ENCODE measurements around the gene HOXC13.

DNA sequence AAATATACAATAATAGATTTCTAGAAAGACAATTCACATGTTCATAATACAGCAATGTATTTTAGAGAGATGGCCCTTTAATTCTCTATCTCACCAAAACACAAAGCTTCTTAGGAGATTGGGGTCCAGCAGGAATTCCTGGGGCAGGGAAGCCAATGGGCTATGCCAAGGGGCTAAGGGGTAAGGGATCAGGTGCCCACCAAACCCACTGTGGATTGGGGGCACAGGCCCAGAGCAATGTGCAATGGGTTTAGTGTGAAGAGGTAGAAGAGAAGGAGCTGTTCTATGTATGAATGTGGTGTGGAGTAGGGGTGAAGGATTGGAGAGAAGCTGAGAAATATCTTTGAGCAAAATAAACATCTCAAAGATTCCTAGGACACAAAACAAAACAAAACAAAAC, 2.6 kb downstream of the HOXC13 start:
- TF ChIP-seq, protein P1, sequence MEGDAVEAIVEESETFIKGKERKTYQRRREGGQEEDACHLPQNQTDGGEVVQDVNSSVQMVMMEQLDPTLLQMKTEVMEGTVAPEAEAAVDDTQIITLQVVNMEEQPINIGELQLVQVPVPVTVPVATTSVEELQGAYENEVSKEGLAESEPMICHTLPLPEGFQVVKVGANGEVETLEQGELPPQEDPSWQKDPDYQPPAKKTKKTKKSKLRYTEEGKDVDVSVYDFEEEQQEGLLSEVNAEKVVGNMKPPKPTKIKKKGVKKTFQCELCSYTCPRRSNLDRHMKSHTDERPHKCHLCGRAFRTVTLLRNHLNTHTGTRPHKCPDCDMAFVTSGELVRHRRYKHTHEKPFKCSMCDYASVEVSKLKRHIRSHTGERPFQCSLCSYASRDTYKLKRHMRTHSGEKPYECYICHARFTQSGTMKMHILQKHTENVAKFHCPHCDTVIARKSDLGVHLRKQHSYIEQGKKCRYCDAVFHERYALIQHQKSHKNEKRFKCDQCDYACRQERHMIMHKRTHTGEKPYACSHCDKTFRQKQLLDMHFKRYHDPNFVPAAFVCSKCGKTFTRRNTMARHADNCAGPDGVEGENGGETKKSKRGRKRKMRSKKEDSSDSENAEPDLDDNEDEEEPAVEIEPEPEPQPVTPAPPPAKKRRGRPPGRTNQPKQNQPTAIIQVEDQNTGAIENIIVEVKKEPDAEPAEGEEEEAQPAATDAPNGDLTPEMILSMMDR (conservative IDR thresholded peaks at IDR 0.05; ENCODE audit: low read depth in 2 of 2) = no peak
- TF ChIP-seq EZH2 (IDR thresholded peaks at IDR 0.05; ENCODE audit: low read depth, unreplicated experiment) = no peak
- no peak for TF ChIP-seq POLR2AphosphoS5 (IDR thresholded peaks at IDR 0.05; ENCODE audit: low read depth)
- no peak for TF ChIP-seq EZH2phosphoT487 (IDR thresholded peaks at IDR 0.05; ENCODE audit: unreplicated experiment)
- TF ChIP-seq NANOG (IDR thresholded peaks at IDR 0.05; ENCODE audit: borderline replicate concordance) = no peak
- TF ChIP-seq, protein P2, sequence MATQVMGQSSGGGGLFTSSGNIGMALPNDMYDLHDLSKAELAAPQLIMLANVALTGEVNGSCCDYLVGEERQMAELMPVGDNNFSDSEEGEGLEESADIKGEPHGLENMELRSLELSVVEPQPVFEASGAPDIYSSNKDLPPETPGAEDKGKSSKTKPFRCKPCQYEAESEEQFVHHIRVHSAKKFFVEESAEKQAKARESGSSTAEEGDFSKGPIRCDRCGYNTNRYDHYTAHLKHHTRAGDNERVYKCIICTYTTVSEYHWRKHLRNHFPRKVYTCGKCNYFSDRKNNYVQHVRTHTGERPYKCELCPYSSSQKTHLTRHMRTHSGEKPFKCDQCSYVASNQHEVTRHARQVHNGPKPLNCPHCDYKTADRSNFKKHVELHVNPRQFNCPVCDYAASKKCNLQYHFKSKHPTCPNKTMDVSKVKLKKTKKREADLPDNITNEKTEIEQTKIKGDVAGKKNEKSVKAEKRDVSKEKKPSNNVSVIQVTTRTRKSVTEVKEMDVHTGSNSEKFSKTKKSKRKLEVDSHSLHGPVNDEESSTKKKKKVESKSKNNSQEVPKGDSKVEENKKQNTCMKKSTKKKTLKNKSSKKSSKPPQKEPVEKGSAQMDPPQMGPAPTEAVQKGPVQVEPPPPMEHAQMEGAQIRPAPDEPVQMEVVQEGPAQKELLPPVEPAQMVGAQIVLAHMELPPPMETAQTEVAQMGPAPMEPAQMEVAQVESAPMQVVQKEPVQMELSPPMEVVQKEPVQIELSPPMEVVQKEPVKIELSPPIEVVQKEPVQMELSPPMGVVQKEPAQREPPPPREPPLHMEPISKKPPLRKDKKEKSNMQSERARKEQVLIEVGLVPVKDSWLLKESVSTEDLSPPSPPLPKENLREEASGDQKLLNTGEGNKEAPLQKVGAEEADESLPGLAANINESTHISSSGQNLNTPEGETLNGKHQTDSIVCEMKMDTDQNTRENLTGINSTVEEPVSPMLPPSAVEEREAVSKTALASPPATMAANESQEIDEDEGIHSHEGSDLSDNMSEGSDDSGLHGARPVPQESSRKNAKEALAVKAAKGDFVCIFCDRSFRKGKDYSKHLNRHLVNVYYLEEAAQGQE (IDR thresholded peaks at IDR 0.05; ENCODE audit: unreplicated experiment) = no peak
- TF ChIP-seq ZNF331 (CRISPR knock-in tag; IDR thresholded peaks at IDR 0.05; ENCODE audit: low read depth) = no peak
- no peak for TF ChIP-seq CREB1 (CRISPR knock-in tag; IDR thresholded peaks at IDR 0.05; ENCODE audit: low read depth)
- TF ChIP-seq, protein P3, sequence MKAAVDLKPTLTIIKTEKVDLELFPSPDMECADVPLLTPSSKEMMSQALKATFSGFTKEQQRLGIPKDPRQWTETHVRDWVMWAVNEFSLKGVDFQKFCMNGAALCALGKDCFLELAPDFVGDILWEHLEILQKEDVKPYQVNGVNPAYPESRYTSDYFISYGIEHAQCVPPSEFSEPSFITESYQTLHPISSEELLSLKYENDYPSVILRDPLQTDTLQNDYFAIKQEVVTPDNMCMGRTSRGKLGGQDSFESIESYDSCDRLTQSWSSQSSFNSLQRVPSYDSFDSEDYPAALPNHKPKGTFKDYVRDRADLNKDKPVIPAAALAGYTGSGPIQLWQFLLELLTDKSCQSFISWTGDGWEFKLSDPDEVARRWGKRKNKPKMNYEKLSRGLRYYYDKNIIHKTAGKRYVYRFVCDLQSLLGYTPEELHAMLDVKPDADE (IDR thresholded peaks at IDR 0.05) = no peak
- no peak for TF ChIP-seq ZNF114 (CRISPR knock-in tag; IDR thresholded peaks at IDR 0.05)
- TF ChIP-seq JUNB (IDR thresholded peaks at IDR 0.05; ENCODE audit: unreplicated experiment) = no peak
- TF ChIP-seq STAT1 (IDR thresholded peaks at IDR 0.05; ENCODE audit: unreplicated experiment) = no peak
- TF ChIP-seq, protein P4, sequence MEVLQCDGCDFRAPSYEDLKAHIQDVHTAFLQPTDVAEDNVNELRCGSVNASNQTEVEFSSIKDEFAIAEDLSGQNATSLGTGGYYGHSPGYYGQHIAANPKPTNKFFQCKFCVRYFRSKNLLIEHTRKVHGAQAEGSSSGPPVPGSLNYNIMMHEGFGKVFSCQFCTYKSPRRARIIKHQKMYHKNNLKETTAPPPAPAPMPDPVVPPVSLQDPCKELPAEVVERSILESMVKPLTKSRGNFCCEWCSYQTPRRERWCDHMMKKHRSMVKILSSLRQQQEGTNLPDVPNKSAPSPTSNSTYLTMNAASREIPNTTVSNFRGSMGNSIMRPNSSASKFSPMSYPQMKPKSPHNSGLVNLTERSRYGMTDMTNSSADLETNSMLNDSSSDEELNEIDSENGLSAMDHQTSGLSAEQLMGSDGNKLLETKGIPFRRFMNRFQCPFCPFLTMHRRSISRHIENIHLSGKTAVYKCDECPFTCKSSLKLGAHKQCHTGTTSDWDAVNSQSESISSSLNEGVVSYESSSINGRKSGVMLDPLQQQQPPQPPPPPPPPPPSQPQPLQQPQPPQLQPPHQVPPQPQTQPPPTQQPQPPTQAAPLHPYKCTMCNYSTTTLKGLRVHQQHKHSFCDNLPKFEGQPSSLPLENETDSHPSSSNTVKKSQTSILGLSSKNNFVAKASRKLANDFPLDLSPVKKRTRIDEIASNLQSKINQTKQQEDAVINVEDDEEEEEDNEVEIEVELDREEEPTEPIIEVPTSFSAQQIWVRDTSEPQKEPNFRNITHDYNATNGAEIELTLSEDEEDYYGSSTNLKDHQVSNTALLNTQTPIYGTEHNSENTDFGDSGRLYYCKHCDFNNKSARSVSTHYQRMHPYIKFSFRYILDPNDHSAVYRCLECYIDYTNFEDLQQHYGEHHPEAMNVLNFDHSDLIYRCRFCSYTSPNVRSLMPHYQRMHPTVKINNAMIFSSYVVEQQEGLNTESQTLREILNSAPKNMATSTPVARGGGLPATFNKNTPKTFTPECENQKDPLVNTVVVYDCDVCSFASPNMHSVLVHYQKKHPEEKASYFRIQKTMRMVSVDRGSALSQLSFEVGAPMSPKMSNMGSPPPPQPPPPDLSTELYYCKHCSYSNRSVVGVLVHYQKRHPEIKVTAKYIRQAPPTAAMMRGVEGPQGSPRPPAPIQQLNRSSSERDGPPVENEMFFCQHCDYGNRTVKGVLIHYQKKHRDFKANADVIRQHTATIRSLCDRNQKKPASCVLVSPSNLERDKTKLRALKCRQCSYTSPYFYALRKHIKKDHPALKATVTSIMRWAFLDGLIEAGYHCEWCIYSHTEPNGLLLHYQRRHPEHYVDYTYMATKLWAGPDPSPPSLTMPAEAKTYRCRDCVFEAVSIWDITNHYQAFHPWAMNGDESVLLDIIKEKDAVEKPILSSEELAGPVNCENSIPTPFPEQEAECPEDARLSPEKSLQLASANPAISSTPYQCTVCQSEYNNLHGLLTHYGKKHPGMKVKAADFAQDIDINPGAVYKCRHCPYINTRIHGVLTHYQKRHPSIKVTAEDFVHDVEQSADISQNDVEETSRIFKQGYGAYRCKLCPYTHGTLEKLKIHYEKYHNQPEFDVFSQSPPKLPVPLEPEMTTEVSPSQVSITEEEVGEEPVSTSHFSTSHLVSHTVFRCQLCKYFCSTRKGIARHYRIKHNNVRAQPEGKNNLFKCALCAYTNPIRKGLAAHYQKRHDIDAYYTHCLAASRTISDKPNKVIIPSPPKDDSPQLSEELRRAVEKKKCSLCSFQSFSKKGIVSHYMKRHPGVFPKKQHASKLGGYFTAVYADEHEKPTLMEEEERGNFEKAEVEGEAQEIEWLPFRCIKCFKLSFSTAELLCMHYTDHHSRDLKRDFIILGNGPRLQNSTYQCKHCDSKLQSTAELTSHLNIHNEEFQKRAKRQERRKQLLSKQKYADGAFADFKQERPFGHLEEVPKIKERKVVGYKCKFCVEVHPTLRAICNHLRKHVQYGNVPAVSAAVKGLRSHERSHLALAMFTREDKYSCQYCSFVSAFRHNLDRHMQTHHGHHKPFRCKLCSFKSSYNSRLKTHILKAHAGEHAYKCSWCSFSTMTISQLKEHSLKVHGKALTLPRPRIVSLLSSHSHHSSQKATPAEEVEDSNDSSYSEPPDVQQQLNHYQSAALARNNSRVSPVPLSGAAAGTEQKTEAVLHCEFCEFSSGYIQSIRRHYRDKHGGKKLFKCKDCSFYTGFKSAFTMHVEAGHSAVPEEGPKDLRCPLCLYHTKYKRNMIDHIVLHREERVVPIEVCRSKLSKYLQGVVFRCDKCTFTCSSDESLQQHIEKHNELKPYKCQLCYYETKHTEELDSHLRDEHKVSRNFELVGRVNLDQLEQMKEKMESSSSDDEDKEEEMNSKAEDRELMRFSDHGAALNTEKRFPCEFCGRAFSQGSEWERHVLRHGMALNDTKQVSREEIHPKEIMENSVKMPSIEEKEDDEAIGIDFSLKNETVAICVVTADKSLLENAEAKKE (CRISPR knock-in tag; IDR thresholded peaks at IDR 0.05) = no peak

Data from GM23338 (cell line).